ENCODE measurements around the gene MIXL1.
"Not testable (repeated sequence)": the region's sequence is repeated elsewhere in the genome, so short reads cannot be mapped to it uniquely, and the experiment has no call there.

MIXL1 gene

DNA sequence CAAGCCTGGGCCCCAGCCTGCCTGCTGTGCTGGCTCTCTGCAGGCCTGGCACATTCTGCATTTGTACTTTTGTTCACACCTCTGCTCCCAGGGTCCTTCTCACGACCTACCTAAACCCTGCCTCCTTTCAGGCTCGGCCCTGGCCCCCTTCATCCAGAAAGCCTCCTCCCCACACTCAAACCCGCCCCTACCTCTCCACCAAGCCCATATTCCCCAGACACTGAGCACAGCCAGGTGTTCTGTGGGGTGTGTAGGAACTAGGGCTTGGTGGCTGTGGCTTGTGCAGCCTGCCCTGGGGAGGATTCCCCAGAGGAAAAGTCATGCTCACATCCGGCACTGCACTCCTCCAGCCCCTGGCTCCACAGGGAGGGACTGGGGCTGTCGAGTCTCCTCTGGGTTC is 8.2 kb upstream of the MIXL1 start:
- no peak for DNase-seq (ENCODE audit: low spot score)

DNA sequence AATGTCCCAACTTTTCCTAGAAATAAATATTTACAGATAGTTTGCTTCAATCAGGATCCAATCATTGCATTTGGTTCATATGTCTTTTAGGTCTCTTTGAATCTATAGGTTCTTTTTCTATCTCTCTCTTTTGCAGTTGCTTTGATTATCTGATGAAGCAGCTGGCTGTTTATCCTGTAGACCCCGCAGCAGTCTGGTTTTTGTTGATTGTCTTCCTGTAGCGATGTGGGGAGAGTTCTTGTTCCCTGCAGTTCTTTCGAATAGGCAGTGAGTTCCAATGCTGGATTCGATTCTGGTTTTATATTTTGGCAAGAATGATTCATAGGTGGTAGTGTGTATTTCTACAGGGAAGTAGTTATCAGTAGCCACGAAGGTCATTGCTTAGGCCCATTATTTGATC is 7.4 kb upstream of the MIXL1 start:
- DNase-seq (ENCODE audit: low spot score) = no peak

DNA sequence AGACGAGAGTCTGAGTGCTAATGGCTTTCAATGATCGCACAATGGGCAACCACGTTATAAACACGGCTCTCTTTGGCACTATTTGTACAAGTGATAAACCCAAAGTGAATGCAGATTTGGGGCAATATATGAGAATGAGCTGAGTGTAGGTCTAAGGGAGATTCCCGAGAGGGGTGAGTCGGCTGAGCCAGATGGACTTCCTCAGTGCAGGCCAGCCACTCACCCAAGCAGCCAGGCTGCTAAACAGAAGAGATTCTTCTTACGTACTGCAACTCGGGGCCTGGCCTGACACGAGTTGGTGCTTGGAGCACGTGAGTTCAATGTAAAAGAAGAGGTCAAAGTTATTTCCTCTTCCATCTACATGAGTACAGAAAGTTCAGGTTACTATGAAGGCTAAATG is 6.2 kb upstream of the MIXL1 start:
- DNase-seq (ENCODE audit: low spot score) = no peak

DNA sequence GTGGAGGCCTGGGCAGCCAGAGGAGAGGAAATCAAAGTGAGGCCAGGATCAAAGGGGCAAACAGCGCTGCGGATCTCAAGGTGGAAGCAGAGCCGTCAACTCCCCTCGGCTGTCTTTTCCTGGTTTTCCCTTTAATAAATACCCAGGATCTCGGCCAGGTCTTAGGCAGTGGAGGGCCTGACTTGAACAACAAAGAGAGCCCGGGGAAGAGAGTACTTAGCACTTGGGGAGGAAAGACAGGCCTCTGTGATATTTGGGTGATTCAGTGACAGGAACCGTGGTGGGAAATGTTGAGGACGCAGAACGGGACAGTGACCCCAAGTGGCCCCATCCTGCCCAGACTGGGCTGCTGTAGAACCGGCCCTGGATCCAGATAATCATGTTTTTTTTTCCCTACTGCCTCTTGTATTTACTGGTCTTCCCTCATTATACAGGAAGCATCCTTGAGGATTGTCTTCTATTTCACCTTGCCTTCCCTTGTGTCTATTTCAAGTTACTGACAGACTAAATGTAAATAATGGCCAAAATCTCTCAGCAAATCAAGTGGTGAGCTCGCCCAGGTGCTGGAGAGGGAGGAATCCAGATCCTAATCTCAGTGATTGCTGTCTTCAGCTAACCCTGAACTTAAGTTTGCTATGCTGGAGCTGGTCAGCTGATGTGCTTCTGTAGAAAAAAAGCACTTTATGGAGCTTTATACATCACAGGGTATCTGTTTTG is 2.8 kb upstream of the MIXL1 start:
- DNase-seq (ENCODE audit: low spot score) = no peak

DNA sequence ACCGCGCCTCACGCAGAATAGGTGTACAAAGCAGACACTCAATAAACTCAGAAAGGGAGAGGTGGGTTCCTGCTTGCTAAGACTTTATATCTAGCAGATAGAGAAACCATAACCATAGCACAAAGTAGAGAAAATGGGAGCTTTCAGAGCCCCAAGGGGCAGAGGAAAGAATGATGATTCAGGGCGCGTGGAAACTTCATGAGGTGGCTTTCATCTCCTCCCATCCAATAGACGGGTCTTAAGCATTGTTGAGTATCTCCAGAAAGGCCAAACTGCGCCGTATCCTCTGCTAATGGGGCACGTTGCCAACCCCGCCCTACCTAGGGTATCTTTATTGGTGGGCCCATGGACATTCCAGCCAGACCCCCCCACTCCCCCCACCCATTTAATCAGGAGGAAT is 778 bp upstream of the MIXL1 start:
- no peak for DNase-seq (ENCODE audit: low spot score)

DNA sequence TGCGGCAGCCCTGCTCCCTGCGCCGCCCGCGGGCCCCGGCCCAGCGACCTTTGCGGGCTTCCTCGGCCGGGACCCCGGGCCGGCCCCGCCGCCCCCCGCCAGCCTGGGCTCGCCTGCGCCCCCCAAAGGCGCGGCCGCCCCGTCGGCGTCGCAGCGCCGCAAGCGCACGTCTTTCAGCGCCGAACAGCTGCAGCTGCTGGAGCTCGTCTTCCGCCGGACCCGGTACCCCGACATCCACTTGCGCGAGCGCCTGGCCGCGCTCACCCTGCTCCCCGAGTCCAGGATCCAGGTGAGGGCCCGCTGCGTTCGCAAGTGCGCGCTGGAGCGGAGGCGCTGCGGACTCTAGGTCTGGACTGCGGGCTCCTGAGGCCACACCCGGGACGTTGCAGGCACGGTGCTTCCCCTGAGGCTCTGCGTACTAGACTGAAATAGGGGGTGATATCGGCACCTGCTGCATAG is 351 bp downstream of the MIXL1 start:
- no peak for DNase-seq (ENCODE audit: low spot score)

DNA sequence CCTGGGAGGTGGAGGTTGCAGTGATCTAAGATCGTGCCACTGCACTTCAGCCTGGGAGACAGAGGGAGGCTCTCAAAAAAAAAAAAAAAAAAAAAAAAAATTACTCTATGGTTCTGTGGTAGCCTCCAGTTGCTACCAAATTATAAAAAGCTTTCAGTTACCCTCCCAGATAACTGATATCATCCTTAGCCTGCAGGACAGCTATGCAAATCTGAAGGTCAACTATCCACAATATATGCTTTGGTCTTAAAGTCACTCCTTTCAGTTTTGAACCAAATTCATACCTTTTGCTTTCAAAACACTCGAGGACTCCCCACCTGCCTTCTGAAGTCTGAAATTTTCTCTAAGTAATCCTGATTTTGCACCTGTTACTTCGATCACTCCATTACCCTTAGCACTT is 3.1 kb downstream of the MIXL1 start:
- no peak for DNase-seq (ENCODE audit: low spot score)

DNA sequence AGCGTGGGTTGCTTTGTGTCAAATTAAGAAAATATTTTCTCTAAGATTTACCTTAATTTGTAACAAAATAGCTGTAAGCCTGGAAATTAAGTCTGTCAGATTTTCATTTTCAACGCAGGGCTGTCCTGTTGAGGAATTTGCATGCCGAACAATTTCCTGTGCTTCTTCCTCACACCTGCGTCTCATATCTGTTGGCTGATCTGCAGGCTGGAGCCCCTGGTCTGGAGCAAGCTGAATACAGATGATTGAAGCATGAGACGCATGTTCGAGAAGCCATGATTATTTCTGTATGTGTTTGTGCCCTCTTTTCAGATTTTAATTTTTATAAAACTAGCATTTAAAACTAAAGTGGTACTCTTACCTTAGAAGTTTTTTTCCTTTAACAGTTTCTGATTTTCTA is 9.8 kb downstream of the MIXL1 start:
- DNase-seq (ENCODE audit: low spot score) = no peak

DNA sequence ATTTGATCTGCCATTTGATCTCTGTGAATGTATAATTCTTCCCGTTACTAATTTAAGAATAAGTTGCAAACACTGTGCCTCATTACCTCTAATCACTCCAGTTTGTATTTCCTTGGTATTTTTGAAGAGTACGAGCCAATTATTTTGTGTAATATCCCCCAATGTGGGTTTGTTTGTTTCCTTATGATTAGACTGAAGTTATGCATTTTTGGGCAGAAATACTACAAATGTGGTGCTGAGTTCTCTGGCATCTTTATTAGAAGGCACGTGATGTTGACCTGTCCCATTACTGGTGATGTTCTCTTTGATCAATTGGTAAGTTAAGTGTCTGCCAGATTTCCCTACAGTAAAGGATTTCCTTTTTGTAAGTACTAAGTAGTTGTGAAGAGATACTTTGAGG is 10.3 kb downstream of the MIXL1 start:
- no peak for DNase-seq (ENCODE audit: low spot score)

DNA sequence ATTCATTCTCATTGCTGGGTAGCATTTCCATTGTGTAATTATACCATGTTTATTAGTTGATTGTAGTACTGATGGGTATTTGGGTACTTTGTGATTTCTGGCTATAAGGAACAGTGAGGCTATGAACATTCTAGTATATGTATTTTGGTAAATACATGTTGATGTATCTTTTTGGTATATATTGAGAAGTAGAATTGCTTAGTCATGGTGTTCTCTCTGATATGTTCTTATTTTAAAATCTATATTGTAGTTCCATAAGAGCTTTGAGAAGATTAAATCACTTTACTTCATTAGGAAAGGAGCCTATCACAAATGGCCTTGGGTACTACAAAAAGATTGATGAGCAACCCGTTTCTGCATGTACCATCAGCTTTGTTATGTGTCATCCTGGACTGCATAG is 13.4 kb downstream of the MIXL1 start:
- DNase-seq (ENCODE audit: low spot score) = no peak

DNA sequence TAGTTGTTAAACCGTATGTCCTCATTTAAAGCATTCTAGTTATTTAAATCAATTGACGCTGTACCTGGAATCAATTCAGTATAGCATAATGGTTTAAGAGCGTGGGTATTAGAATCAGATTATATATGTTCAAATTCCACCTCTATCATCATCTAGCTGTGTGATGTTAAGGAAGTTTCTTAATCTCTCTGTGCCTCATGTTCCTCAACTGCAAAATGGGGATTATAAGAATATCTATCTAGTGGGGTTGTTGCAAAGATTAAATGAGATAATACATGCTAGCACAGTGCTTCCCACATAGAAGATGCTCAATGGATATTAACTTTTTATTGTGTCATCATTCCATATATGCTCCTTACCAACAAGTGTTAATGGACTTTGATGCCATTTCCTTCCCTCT is 16.0 kb downstream of the MIXL1 start:
- no peak for DNase-seq (ENCODE audit: low spot score)

DNA sequence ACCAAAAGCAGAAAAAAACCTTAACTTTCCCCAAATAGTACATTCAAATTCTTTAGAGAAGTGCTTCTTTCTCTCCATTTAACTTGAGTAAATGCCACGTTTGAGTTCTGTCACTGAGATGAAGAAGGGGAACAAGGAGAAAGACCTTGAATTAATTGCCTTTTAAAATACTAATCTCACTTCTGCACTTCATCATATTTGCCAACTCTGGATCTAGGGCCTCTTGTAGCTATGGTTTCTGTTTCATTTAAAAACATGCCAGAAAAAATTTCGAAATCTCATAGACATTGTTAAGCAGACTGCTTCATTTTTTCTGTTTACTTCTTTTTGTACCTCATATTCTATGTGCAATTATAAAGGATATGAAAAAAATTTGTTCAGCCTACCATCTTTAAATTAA is 24.6 kb downstream of the MIXL1 start:
- DNase-seq (ENCODE audit: low spot score) = peak; percentile 4

DNA sequence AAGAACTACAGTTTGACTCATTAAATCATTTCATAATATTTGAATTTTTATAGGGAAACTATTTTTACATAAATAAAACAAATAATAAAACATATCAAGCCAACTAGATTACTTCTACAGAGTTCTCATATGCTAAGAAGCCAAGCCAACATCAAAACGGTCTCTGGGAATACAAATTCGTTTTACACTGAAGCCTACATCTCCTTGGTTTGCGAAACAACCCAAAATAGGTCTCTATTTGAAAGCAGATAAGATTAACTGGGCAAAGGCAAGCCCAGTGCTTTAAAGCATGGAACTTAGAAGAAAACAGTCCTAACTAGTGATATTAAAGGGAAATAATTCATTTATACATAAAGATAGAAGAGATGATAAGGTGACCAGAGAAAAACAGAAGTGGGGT is 25.3 kb downstream of the MIXL1 start:
- DNase-seq (ENCODE audit: low spot score) = no peak

DNA sequence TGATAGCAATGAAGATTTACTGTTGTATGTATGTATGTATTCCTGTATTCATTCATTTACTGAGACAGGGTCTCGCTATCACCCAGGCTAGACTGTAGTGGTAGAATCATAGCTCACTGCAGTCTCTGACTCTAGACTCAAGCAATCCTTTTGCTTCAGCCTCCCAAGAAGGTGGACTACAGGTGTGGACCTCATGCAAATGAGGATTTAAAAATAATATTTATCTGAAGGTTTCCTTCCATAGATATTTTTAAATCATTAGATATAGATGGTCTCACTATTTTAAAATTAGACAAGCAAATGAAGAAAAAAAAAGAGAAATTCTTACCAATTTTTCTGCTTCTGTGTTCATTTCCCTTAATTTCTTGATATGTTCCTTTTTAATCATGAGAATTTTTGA is 27.0 kb downstream of the MIXL1 start:
- no peak for DNase-seq (ENCODE audit: low spot score)

DNA sequence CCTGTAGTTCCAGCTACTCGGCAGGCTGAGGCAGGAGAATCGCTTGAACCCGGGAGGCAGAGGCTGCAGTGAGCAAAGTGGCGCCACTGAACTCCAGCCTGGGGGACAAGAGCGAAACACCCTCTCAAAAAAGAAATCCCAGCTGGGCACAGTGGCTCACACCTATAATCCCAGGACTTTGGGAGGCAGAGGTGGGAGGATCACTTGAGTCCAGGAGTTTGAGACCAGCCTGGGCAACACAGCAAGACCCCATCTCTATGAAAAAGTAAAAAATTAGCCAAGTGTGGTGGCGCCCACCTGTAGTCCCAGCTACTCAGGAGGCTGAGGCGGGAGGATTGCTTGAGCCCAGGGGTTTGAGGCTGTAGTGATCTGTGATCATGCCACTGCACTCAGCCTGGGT is 29.4 kb downstream of the MIXL1 start:
- DNase-seq (ENCODE audit: low spot score) = not testable (repeated sequence)

DNA sequence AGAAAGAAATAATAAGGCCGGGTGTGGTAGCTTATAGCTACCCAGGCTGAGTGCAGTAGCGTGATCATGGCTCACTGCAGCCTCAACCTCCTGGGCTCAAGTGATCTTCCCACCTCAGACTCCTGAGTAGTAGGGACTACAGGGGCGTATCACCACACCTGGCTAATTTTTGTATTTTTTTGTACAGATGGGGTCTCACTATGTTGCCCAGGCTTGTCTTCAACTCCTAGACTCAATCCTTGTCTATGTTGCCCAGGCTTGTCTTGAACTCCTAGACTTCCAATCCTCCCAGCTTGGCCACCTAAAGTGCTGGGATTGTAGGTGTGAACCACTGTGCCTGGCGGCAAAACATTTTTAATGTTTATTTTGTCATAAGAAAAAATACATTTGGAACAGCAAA is 30.5 kb downstream of the MIXL1 start:
- DNase-seq (ENCODE audit: low spot score) = no peak

DNA sequence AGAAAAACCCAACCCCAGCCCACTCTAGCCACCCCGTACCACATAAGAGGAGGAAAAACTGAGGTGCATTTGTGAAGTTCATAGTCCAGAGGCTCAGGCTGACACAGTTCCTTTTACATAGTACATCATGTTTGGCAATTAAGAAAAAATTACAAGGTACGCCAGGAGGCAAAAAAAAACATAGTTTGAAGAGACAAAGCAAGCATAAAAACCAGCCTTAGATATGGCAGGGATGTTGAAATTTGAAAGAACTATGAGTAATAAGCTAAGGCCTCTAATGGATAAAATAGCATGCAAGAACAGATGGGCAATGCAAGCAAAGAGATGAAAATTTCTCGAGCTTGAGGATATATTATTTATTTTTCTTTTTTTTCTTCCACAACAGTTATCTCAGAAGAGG is 31.9 kb downstream of the MIXL1 start:
- no peak for DNase-seq (ENCODE audit: low spot score)

DNA sequence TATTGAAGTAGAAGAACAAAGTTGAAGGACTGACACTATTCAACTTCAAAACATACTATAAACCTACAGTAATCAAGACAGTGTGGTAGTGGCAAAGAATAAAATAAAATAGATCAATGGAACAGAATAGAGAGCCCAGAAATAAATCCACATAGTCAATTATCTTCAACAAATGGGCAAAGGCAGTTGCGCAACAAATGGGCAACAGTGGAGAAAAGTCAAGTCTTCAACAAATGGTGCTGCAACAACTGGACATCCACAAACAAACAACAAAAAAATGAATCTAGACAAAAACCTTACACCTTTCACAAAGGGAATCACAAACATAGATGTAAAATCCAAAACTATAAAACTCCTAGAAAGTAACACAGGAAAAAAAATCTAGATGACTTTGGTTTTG is 38.4 kb downstream of the MIXL1 start:
- no peak for DNase-seq (ENCODE audit: low spot score)

DNA sequence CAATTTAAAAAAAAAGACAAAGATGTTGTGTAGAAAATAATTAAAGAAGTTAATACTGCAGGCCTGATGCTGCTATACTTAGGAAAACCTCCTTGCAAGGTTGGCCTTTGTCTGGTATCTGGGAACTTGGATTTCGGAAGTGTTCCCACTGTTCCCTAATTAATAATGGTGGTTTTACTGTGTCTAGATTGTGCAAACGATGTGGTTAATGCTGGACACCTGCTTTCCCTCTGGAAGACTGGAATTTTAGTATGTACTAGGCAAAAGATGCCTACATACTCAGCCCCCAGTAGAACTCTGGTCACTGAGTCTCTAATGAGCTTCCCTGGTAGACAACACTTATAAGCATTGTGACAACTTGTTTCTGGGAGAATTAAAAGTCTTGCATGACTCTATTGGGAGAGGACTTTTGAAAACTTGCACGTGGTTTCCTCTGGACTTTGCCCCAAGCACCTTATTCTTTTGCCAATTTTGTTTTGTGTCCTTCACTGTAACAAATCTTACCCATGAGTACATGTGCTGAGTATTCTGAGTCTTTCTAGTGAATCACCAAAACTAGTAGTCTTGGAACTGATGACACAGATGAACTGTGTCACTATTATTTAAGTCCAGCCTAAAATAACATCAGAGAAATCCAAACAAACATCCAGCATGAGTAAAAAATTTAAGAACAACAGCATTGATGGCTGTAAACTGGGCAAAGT is 45.1 kb downstream of the MIXL1 start:
- DNase-seq (ENCODE audit: low spot score) = no peak

DNA sequence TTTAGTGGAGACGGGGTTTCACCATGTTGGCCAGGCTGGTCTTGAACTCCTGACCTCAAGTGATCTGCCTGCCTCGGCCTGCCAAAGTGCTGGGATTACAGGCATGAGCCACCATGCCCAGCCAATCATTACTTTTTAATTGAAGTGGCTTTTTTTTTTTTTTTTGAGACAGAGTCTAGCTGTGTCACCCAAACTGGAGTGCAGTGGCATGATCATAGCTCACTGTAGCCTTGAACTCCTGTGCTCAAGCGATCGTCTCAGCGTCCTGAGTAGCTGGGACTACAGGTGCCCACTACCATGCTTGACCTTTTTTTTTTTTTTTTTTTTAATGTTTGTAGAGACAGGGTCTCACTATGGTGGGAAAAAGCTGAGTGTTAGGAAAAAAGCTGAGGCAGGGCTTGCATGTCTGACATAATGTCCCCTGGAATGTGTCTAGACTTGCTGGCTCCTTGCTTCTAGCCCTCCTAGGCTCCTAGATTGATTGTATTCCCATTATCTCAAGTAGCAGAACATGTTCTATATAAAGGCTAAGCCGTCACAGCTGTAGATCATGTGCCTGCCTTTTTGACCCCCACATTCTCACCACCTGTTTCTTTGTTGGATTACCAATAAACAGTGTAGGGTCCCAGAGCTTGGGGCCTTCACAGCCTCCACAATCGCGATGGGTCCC is 48.9 kb downstream of the MIXL1 start:
- DNase-seq (ENCODE audit: low spot score) = not testable (repeated sequence)

DNA sequence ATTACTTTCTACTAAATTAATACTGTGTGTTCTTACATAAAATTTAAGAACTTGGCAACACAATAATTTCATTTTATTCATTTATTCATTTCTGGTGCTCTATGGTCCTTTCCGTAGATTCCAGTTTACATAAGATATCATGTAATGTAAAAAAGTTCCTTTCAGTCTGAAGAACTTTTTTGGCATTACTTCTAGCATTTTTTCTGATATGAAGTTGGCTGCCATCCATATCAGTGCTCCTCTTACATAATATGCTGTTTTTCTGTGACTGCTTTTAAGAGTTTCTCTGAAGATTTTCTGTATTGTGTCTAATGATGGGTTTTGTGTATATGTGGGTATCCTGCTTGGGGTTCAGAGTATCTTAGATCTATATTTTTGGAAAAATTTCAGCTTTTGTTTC is 50.7 kb downstream of the MIXL1 start:
- DNase-seq (ENCODE audit: low spot score) = no peak

DNA sequence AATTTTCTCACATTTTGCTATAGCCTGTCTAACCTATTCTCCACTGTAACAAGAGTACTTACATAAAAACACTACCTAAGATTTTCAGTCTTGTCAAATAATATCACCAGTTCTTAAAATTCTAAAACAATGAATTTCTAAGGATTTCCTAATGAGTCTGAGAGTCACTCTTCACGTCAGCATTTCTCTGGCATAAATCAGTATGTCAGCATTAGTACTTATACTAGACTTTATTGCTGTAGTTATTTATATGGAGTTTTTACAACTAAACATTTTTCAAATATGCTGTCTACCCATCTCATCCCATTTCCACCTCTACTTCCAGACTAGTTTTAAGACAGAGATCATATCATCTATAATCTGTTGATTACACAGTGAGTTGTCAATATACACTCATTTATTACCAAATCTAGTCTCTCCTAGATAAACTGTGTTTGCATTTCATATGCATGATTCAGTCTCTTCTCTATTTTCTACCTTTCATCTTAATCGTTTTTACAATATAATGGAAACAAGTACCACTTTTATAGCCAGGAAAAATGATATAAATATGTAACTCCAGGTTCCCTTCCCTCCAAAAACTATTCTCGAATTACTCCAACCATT is 52.7 kb downstream of the MIXL1 start:
- no peak for DNase-seq (ENCODE audit: low spot score)

All from Ammon's horn (tissue), 1 donor.